ENCODE measurements around the gene C10orf143.

DNA sequence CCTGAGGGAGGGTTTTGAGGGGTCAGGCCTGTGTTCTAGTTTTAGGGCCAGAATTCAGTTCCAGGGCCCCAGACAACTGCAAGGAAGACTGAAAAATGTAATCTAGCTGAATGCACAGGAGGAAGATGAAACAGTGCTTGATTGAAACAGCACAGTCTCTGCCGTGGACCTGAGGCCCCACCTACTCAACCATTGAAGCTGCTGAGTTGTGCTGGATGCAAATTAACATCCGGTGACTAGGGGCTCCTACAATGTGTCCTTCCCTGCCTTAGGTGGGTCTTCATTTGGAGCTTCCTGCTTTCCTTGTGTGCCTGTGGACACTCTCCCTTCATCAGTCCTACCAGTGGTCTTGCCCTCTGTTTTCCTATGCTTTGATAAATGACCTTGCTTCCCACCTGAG, 31.2 kb upstream of the C10orf143 start:
- TF ChIP-seq, protein P1, sequence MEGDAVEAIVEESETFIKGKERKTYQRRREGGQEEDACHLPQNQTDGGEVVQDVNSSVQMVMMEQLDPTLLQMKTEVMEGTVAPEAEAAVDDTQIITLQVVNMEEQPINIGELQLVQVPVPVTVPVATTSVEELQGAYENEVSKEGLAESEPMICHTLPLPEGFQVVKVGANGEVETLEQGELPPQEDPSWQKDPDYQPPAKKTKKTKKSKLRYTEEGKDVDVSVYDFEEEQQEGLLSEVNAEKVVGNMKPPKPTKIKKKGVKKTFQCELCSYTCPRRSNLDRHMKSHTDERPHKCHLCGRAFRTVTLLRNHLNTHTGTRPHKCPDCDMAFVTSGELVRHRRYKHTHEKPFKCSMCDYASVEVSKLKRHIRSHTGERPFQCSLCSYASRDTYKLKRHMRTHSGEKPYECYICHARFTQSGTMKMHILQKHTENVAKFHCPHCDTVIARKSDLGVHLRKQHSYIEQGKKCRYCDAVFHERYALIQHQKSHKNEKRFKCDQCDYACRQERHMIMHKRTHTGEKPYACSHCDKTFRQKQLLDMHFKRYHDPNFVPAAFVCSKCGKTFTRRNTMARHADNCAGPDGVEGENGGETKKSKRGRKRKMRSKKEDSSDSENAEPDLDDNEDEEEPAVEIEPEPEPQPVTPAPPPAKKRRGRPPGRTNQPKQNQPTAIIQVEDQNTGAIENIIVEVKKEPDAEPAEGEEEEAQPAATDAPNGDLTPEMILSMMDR (IDR thresholded peaks at IDR 0.05): no peak
- TF ChIP-seq POLR2A (IDR thresholded peaks at IDR 0.05): no peak
